Superior temporal gyrus (tissue), 1 donor: ENCODE data around the gene AADAC.
"Not testable (repeated sequence)": the region's sequence is repeated elsewhere in the genome, so short reads cannot be mapped to it uniquely, and the experiment has no call there.

Experiments used
- DNase-seq: peaks from one replicate; pipeline ENCODE4 v3.0.0-alpha.2; 2016; ENCODE audit errors: extremely low spot score

AADAC gene

DNA sequence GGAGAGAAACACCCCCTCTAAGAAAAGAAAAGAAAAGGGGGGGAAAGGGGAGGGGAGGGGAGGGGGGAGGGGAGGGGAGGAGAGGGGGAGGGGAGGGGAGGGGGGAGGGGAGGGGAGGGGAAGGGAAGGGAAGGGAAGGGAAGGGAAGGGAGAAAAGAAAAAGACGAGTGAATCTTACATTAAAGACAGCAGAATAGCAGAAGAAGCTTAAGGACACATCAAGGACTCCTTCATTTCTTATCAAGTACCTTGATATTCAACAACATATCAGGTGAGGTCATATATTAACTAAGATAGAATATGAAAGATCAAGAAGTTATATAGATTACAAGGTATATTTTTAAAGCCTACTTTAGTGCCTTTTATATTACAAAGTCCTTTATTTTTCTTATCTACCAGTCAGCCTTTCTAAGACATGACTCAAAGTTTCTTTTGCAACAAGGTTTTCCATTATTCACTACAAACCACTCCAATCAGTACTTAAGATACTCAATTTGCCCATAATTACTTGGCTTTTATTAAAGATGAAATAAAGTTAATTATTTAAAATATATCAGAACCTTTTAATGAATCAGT, 17.7 kb upstream of the AADAC start:
- no peak for DNase-seq

DNA sequence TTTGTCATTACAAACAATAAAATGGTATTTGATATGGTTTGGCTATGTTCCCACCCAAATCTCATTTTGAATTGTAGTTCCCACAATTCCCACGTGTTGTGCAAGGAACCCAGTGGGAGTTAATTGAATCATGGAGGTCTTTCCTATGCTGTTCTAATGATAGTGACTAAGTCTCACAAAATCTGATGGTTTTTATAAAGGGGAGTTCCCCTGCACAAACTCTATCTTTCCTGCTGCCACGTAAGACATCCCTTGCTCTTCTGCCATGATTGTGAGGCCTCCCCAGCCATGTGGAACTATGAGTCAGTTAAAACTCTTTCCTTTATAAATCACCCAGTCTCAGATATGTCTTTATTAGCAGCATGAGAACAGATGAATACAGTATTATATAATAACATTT, 15.4 kb upstream of the AADAC start:
- DNase-seq = no peak

GRCh38 chr3:151800431-151800830, 13.5 kb upstream of the AADAC start:
- DNase-seq = no peak

- no peak for DNase-seq
Measured at GRCh38 chr3:151804267-151804666, 9.6 kb upstream of the AADAC start.

DNA sequence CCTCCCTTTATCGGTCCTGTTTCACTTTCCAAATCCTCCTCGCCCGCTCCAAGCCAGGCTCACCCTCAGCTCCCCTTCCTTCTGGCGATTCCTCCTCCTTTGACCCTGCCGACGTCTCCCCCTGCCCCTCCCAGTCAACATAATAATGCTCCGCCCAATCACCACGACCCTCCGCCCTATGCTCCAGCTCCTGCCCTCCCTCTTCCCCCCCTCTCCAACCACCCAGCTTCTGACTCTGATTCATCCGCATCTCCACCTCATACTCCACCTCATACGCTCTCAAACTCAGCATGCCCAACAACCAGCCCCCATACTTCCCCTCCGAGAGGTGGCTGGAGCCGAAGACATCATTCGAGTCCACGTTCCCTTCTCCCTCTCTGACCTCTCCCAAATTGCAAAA, 7.1 kb upstream of the AADAC start:
- no peak for DNase-seq

DNA sequence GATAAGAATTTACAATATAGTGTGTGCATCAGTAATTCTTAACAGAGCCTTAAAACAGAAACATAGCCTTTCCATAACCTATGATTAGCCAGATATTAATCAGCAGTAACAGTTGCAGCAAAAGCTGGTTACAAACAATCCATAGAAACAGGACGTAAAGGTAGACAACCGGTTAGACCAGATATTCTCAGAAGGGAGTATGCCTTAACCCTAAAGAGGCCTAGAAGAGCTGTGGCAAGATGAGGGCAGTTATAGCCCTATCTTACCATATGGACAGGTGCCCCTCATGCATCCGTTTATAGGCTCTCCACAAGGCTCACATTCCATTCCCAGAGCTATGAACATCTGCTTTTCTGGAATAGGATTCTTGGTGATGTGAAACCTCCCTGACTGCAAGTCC, 5.0 kb upstream of the AADAC start:
- DNase-seq = not testable (repeated sequence)

GRCh38 chr3:151811474-151811873, 2.4 kb upstream of the AADAC start:
- DNase-seq = no peak

DNA sequence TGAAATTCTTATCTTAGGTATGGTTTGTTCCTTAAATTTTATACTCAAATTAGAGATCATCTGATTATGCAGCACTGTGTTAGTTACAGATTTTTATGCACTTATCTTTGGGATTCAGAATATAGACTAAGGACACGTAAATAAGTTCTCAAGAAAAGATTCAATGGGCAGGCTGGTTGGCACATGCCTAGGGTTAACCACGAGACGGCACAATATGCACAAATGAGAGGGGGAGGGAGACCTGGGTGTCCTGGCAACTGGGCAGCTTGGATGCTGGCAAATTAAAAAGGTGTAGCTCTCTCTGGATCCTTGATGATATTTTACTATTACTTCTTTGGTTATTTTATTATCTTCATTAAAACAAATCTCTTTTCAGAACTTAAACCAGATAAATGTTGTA, 672 bp downstream of the AADAC start:
- no peak for DNase-seq

GRCh38 chr3:151816091-151816604, 2.2 kb downstream of the AADAC start:
- DNase-seq = no peak

DNA sequence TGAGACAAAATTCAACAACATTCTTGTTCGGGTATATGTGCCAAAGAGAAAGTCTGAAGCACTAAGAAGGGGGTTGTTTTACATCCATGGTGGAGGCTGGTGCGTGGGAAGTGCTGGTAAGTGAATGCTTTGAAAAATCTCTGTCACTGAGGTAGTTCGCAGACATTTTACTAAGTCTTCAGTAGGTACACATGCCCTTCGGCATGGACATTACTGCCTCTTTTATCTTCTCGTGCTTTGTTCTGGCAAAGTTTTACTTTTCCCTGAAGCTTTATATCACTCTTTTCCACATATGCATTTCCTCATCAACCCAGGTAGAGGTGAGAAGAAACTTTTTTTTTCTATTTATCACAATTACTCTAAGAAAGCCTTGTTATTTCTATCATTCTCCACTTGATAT, 3.6 kb downstream of the AADAC start:
- no peak for DNase-seq

DNA sequence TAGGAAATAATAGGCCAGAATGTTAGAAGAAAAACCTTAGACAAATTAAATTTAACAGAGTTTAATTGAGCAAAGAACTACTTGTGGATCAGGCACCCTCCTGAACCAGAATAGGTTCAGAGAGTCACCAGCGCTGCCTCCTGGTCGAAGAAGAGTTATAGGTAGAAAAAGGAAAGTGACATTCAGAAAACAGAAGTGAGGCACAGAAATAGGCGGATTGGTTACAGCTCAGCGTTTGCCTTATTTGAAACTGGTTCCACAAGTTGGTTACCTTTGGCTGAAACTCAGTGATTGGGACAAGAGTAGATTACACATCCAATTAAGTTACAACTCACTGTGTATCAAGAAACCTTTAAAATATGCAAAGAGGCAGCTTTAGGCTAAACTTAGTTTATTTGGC, 4.4 kb downstream of the AADAC start:
- no peak for DNase-seq

DNA sequence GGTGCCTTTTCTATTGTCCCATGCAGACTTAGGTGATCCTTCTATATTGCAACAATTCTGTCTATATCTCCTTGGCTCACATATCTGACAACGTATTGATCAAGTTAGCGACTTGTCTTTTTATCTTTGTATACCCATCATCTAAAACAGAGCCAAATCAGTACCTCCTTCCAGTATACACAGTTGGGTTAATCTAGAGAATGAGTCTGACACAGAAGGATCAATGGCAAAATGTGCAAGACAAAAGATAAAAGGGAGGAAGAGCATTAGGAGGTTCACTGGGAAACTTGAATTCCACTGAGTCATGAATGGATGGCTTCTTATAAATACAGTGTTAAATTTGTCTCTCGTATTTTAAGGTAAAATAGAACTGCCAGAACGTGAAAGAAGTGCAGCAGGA, 6.0 kb downstream of the AADAC start:
- no peak for DNase-seq

GRCh38 chr3:151827816-151828215, 13.9 kb downstream of the AADAC start:
- no peak for DNase-seq

DNA sequence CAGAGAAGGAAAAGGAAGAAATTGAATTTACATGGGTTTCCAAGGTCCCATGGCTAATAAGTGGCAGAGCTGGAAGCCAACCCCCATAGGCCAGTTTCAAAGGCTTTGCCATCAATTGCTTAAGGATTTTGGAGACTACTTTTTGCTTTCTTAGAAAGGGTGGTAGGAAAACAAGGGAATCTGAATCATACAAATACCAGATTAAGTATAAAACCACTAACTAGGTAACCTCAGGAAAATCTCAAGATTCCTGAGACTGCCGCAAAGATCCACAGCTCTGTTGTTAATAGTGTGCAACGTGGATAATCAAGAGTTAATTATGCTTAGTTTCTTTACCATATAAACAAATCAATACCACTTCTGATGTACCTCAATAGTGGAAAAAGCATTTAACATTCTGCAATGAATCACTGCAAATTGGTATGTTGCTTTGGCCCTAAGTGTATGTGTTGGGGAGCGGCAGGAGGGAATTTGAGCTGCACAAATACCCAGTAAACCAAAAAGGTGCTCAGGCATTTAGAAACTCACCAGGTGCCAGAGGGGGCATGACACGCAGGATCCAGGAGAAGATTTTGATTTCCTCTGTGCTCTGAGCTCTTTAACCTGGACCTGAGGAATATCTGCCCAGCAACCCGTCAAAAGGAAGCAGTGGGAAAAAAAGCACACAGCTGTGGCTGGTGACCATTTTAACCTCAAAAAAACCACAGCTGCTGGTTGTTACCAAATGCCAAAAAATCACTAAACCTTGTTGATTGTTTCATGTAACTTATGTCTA, 22.0 kb downstream of the AADAC start:
- no peak for DNase-seq

DNA sequence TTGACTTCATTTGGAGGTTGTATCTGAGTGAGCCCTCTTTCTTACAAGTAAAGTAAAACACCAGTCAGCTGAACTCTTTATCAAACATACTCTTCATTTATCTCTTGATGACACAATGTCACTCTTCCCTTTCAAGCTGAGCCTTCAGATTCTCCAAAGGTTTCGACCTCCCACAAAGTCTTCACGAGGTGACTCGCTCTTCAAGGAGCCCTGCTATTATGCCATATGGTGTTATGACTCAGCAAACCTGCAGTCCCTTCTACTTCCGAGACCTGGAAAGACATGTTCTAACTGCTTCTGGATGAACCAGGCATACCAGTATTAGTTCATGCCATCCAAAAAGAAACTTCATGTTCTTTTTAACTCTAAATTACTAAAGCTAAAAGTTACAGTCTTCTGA, 23.1 kb downstream of the AADAC start:
- peak; percentile 33 for DNase-seq

DNA sequence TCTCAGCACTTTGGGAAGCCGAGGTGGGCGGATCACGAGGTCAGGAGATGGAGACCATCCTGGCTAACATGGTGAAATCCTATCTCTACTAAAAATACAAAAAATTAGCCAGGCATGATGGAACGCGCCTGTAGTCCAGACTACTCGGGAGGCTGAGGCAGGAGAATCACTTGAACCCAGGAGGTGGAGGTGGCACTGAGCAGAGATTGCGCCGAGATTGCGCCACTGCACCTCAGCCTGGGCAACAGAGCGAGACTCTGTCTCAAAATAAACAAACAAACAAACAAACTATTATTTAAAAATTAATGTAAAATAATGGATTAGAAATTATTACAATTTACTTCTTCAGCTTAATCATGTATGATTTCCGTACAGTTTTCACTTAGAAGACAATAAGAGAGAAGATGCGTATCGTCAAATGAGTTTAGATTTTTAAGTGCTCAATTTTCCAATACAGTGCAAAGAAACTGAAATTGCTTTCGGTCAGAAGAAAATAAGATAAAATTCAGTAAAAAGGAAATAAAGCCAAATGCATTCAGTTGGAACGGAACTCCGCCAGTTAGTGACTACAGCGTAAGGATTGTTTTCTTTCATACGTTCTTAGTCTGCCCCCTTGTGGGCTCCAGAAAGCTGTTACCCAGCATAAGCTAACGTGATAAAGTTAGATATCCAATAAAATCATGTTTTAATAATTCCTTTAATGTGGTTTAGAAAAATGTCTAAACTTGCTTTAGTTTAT, 24.8 kb downstream of the AADAC start:
- peak; percentile 92 for DNase-seq

DNA sequence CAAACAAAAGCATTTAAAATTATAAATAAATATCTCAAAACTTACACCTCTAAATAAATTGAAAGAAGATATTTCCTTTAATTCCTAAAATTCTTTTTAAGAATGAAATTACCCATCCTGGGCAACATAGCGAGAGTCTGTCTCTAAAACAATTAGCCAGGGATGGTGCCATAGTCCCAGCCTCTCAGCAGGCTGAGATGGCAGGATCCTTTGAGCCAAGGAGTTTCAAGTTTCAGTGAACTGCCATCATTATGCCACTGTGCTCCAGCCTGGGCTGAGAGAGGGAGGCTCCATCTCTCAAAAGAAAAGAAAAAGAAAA, 25.4 kb downstream of the AADAC start:
- DNase-seq = no peak

GRCh38 chr3:151841801-151842200, 27.9 kb downstream of the AADAC start:
- no peak for DNase-seq

DNA sequence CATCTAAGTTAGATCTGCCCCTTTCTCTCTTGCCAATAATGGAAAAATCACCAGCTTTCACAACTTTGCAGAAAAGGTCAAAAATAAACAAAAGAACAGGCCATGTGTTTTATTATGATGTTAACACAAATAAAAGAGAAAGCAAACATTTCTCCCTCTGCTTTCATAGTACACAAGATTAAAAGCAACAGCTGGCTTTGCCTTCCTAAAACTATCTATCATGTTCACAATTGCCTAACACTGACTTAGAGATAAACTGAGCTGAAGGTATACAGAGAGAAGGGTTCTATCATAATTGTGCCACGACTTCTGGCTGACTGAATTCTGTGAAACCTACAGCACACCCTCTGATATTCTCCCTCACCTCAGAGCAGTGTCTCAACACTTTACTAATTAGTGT, 29.4 kb downstream of the AADAC start:
- DNase-seq = no peak

DNA sequence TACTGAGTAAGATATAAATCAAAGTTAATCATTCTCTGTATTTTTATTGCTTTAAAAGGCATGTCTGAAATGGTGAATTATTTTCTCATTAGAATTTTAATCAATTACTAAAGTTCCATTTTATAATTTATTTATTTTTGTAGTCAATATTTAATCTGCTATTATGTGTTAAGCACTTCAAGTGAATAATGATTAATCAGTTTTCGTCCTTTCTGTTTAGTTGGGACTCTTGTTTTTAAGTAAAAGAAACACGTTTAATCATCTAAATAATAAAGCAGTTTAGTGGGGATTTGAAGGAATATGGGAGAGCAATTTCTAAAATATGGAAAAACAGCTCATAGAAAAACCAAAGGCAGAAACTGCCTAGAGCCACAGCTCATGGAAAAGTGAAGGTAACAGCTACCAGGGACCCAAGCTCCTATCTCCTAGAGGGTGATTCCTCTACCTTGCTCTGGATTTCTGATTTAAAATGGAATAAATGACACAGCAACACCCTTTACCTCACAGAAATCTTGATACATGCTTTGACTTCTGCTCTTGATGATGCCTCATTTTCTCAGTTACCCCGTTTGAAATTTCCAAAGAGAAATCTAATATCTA, 31.5 kb downstream of the AADAC start:
- DNase-seq = no peak

- DNase-seq = not testable (repeated sequence)
Measured at GRCh38 chr3:151850065-151850464, 36.1 kb downstream of the AADAC start.

DNA sequence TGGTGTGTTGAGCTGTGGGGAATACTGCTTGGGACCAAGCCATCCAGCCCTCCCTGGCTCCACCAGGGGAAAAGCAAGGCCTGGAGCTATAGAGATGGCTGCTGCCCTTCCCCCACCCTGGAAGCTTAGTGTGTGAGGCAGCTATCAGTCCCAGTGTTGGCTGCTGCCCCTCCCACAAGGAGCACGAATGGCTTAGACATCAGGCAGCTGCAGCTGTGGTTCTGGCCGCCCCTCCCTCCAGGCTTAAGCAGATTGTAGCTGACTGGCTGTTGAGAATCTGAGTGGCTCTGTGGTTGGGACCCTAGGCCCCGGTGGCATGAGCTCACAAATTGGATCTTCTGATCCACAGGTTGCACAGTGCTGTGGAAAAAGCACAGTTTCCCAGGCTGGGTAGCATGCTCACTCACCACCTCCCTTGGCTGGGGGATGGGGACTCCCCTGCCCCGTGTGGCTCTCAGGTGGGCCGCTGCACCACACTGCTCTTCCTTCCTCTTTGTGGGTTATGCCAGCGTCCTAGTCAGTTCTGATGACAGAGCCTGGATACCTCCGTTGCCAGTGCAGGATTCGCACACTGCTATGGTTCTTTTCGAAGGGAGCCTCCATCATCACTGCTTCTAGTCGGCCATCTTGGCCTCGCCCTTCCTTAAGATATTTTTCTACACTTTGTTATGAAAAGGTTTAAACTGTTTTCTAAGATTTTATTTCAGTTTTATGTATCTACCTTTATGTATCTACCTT, 38.3 kb downstream of the AADAC start:
- no peak for DNase-seq
